Stimulated activated CD4-positive, alpha-beta T cell treated with anti-CD3 and anti-CD28 coated beads, Interleukin-4, amount 100 ng/mL, for 4 hours (primary cell): ENCODE results near the gene SPEF2.
A peak's percentile ranks its signal among the peaks of the same experiment; 100 is the strongest.

ENCODE experiments used
- DNase-seq, 2 experiments: peaks; one replicate each; pipeline ENCODE4 v3.0.0-alpha.2; 2020

SPEF2 gene

GRCh38 chr5:35785601-35786085, 168.0 kb downstream of the SPEF2 start:
- DNase-seq: peak in 1 of 2 experiments; percentile 57

GRCh38 chr5:35788724-35789123, 171.1 kb downstream of the SPEF2 start:
- DNase-seq: no peak

GRCh38 chr5:35789732-35790456, 172.2 kb downstream of the SPEF2 start:
- DNase-seq: no peak

- DNase-seq: no peak
Observed at GRCh38 chr5:35790457-35790822, 172.8 kb downstream of the SPEF2 start.

- no peak for DNase-seq
Observed at GRCh38 chr5:35794328-35794619, 176.6 kb downstream of the SPEF2 start.

GRCh38 chr5:35794684-35795375, 177.2 kb downstream of the SPEF2 start:
- DNase-seq: no peak

GRCh38 chr5:35799181-35799580, 181.5 kb downstream of the SPEF2 start:
- DNase-seq: no peak

GRCh38 chr5:35799753-35800152, 182.1 kb downstream of the SPEF2 start:
- DNase-seq: no peak

- DNase-seq: no peak
Observed at GRCh38 chr5:35803191-35803651, 185.6 kb downstream of the SPEF2 start.

GRCh38 chr5:35804201-35804653, 186.6 kb downstream of the SPEF2 start:
- no peak for DNase-seq

- no peak for DNase-seq
Observed at GRCh38 chr5:35804841-35805240, 187.2 kb downstream of the SPEF2 start.

GRCh38 chr5:35810601-35811000, 192.9 kb downstream of the SPEF2 start:
- DNase-seq: no peak

GRCh38 chr5:35811108-35811741, 193.6 kb downstream of the SPEF2 start:
- DNase-seq: no peak

GRCh38 chr5:35813521-35813920, 195.9 kb downstream of the SPEF2 start:
- no peak for DNase-seq

GRCh38 chr5:35815089-35815936, 197.7 kb downstream of the SPEF2 start:
- peak in 1 of 2 experiments; percentile 31 for DNase-seq

- DNase-seq: peak in 1 of 2 experiments; percentile 38
Observed at GRCh38 chr5:35816881-35817521, 199.3 kb downstream of the SPEF2 start.

- no peak for DNase-seq
Observed at GRCh38 chr5:35819026-35819425, 201.4 kb downstream of the SPEF2 start.

- no peak for DNase-seq
Observed at GRCh38 chr5:35819668-35820067, 202.0 kb downstream of the SPEF2 start.

GRCh38 chr5:35820735-35821134, 203.1 kb downstream of the SPEF2 start:
- DNase-seq: no peak

- DNase-seq: peak; percentile 22 to 34
Observed at GRCh38 chr5:35821513-35821912, 203.8 kb downstream of the SPEF2 start.

- DNase-seq: peak in 1 of 2 experiments; percentile 20
Observed at GRCh38 chr5:35822511-35822910, 204.8 kb downstream of the SPEF2 start.

GRCh38 chr5:35823347-35824098, 205.9 kb downstream of the SPEF2 start:
- no peak for DNase-seq
